Neural cell (in vitro differentiated cells): Measurements from ENCODE around the gene BCAR3. TPM values are rescaled to one million over a fixed set of nuclear protein-coding genes. Genes with fewer than 3 reads are reported as not detected.

Experiments
- H2AFZ ChIP-seq: fragments of 200-600, 300-800 bp; sonication (generic), shearing (Covaris generic); 2 replicates; pipeline ENCODE4 v1.6.0; 2014; ENCODE audit warnings: low read depth, mild to moderate bottlenecking, antibody characterized with exemption, low read length, moderate library complexity
- H3F3A ChIP-seq: fragments of 200-600 bp; shearing (Covaris generic); 2 replicates; pipeline ENCODE4 v1.6.1; 2016; ENCODE audit warnings: mild to moderate bottlenecking, moderate library complexity, mixed read lengths, antibody characterized with exemption, low read length; ENCODE audit not compliant: insufficient read depth, poor library complexity, severe bottlenecking
- H3K27ac ChIP-seq: fragments of 200-600, 300-800 bp; sonication (generic), shearing (Covaris generic); 2 replicates; pipeline ENCODE4 v1.5.1; 2014; ENCODE audit warnings: mild to moderate bottlenecking, low read length, moderate library complexity
- H3K27me3 ChIP-seq: fragments of 300-800, 200-600 bp; sonication (generic), shearing (Covaris generic); 2 replicates; pipeline ENCODE4 v1.6.0; 2014; ENCODE audit warnings: mild to moderate bottlenecking, low read depth, low read length, moderate library complexity; ENCODE audit not compliant: insufficient read depth
- H3K36me3 ChIP-seq: fragments of 300-800, 200-600 bp; sonication (generic), shearing (Covaris generic); 2 replicates; pipeline ENCODE4 v1.5.1; 2014; ENCODE audit warnings: mild to moderate bottlenecking, antibody characterized with exemption, low read length, moderate library complexity; ENCODE audit not compliant: insufficient read depth
- H3K4me2 ChIP-seq: fragments of 300-800, 200-600 bp; sonication (generic), shearing (Covaris generic); 2 replicates; pipeline ENCODE4 v1.6.0; 2014; ENCODE audit warnings: mild to moderate bottlenecking, low read length
- H3K4me3 ChIP-seq: fragments of 300-800, 200-600 bp; sonication (generic), shearing (Covaris generic); 2 replicates; pipeline ENCODE4 v1.5.1; 2014; ENCODE audit warnings: mild to moderate bottlenecking, low read length, moderate library complexity
- H3K79me2 ChIP-seq: fragments of 200-600 bp; shearing (Covaris generic); replicated peaks from 2 replicates; pipeline ENCODE4 v1.6.0; 2014; ENCODE audit warnings: mild to moderate bottlenecking, low read length, moderate library complexity; ENCODE audit not compliant: insufficient read depth
- H3K9ac ChIP-seq: fragments of 300-800, 200-600 bp; sonication (generic), shearing (Covaris generic); 2 replicates; pipeline ENCODE4 v1.6.1; 2016; ENCODE audit warnings: mild to moderate bottlenecking, low read length, mixed read lengths
- H3K9me2 ChIP-seq: fragments of 200-600 bp; shearing (Covaris generic); 2 replicates; pipeline ENCODE4 v1.6.1; 2016; ENCODE audit warnings: mild to moderate bottlenecking, low read length, mixed read lengths; ENCODE audit not compliant: insufficient read depth
- H3K9me3 ChIP-seq: fragments of 200-600, 300-800 bp; sonication (generic), shearing (Covaris generic); 2 replicates; pipeline ENCODE4 v1.6.1; 2016; ENCODE audit warnings: mild to moderate bottlenecking, mixed run types, low read length, moderate library complexity, mixed read lengths
- H4K20me1 ChIP-seq: fragments of 200-600 bp; shearing (Covaris generic); 2 replicates; pipeline ENCODE4 v1.6.1; 2016; ENCODE audit warnings: mild to moderate bottlenecking, mixed run types; ENCODE audit not compliant: insufficient read depth
- EP300 ChIP-seq: fragments of 450-650 bp; conservative IDR thresholded peaks from 2 replicates; pipeline ENCODE4 v1.6.1; 2014; ENCODE audit warnings: antibody characterized with exemption, mild to moderate bottlenecking, moderate library complexity; ENCODE audit not compliant: poor library complexity, severe bottlenecking
- EZH2 ChIP-seq: fragments of 200-600, 300-800 bp; shearing (Covaris generic), sonication (generic); IDR thresholded peaks from 2 replicates; pipeline ENCODE4 v1.6.1; 2014; ENCODE audit warnings: antibody characterized with exemption, low read length, borderline replicate concordance, mild to moderate bottlenecking; ENCODE audit not compliant: insufficient read depth, poor library complexity, severe bottlenecking
- MXI1 ChIP-seq: fragments of 450-650 bp; conservative IDR thresholded peaks from 2 replicates; pipeline ENCODE4 v1.6.1; 2014; ENCODE audit warnings: antibody characterized with exemption, mild to moderate bottlenecking; ENCODE audit not compliant: poor library complexity, severe bottlenecking
- POLR2AphosphoS5 ChIP-seq: IDR thresholded peaks from 2 replicates; pipeline ENCODE4 v1.6.1; 2012
- RAD21 ChIP-seq: fragments of 450-650 bp; conservative IDR thresholded peaks from 2 replicates; pipeline ENCODE4 v1.6.1; 2014; ENCODE audit warnings: antibody characterized with exemption, mild to moderate bottlenecking, moderate library complexity
- REST ChIP-seq: IDR thresholded peaks from 2 replicates; pipeline ENCODE4 v1.6.1; 2012; ENCODE audit warnings: borderline replicate concordance
- SMC3 ChIP-seq: fragments of 450-650 bp; conservative IDR thresholded peaks from 2 replicates; pipeline ENCODE4 v1.6.1; 2014; ENCODE audit warnings: antibody characterized with exemption, mild to moderate bottlenecking, moderate library complexity; ENCODE audit not compliant: poor library complexity
- TAF1 ChIP-seq: IDR thresholded peaks from 2 replicates; pipeline ENCODE4 v1.6.1; 2012; ENCODE audit warnings: low read depth
- polyA plus RNA-seq: library from polyadenylated mRNA; depleted of rRNA; stranded (reverse); fragments of >200 nt; gene quantifications from 2 replicates; pipeline ENCODE4 v1.2.3, GENCODE V29; 2014
- TF ChIP-seq, protein P1 (sequence below): fragments of 450-650 bp; IDR thresholded peaks from 2 replicates; pipeline ENCODE4 v1.5.1; 2014; ENCODE audit warnings: antibody characterized with exemption, mild to moderate bottlenecking, moderate library complexity; ENCODE audit not compliant: poor library complexity, severe bottlenecking

Gene BCAR3
- polyA plus RNA-seq, 1 donor from 2014 or later, result 2.5 TPM

- H4K20me1 ChIP-seq, result no peaks in the 10 kb centered on the region
- no peak overlapping the region for H3K4me2 ChIP-seq
- no peaks in the 10 kb centered on the region for H3K9me2 ChIP-seq
- no peaks in the 10 kb centered on the region for H3K9me3 ChIP-seq
- H2AFZ ChIP-seq, result no peak overlapping the region
- H3K4me3 ChIP-seq, result no peak overlapping the region
- no peaks in the 10 kb centered on the region for H3K27me3 ChIP-seq
- H3K79me2 ChIP-seq, result no peaks in the 10 kb centered on the region
- H3K9ac ChIP-seq, result no peak overlapping the region
- no peaks in the 10 kb centered on the region for H3F3A ChIP-seq
- no peaks in the 10 kb centered on the region for H3K36me3 ChIP-seq
- no peak overlapping the region for H3K27ac ChIP-seq
- TF ChIP-seq POLR2AphosphoS5 (no peak), REST (no peak), EP300 (no peak), MXI1 (no peak), TAF1 (no peak), EZH2 (no peak), SMC3 (no peak), RAD21 (no peak)
- TF ChIP-seq, protein P1, sequence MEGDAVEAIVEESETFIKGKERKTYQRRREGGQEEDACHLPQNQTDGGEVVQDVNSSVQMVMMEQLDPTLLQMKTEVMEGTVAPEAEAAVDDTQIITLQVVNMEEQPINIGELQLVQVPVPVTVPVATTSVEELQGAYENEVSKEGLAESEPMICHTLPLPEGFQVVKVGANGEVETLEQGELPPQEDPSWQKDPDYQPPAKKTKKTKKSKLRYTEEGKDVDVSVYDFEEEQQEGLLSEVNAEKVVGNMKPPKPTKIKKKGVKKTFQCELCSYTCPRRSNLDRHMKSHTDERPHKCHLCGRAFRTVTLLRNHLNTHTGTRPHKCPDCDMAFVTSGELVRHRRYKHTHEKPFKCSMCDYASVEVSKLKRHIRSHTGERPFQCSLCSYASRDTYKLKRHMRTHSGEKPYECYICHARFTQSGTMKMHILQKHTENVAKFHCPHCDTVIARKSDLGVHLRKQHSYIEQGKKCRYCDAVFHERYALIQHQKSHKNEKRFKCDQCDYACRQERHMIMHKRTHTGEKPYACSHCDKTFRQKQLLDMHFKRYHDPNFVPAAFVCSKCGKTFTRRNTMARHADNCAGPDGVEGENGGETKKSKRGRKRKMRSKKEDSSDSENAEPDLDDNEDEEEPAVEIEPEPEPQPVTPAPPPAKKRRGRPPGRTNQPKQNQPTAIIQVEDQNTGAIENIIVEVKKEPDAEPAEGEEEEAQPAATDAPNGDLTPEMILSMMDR, result no peak
Measured at GRCh38 chr1:93690341-93690740, 8.7 kb upstream of the BCAR3 start.

DNA sequence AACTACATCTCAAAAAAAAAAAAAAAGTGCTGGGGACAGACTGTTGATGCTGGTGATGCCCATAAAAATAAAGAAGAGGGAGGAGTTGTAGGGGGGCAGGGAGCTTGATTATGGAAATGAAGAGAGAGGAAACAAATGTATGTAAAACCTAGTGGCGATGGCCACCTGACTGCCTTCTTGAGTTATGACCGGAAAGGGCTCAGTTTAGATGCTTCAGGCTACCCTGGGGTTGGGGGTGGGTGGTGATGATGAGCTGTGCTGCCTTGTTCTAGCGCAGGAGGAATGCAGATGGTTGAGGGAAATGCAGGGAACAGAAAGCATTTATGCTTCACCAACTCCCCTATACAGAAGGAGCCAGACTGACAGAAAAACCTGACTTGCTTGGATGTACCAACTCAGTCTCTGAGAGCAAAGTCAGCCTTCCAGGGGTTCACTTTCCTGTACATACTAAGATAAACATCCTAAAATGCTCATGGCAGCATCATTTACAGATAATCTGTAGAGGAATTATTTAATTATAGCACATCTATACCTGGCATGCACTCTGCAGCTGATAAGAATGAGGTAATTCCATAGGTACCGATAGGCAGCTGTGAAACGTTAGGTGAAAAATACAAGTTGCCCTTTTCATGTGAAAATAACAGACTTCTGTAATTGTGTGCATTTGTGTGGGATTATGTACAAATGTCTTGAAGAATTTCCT, 8.0 kb upstream of the BCAR3 start:
- H3K9me3 ChIP-seq, result no peaks in the 10 kb centered on the region
- H3K4me3 ChIP-seq, result no peak overlapping the region
- no peaks in the 10 kb centered on the region for H3K79me2 ChIP-seq
- no peaks in the 10 kb centered on the region for H3K9me2 ChIP-seq
- no peaks in the 10 kb centered on the region for H3F3A ChIP-seq
- no peak overlapping the region for H3K4me2 ChIP-seq
- no peak overlapping the region for H3K27ac ChIP-seq
- no peak overlapping the region for H2AFZ ChIP-seq
- no peaks in the 10 kb centered on the region for H3K36me3 ChIP-seq
- H3K27me3 ChIP-seq, result no peaks in the 10 kb centered on the region
- TF ChIP-seq EP300, result no peak
- TF ChIP-seq TAF1, result no peak
- TF ChIP-seq, protein P1, result no peak
- TF ChIP-seq POLR2AphosphoS5, result no peak
- H3K9ac ChIP-seq, result no peak overlapping the region
- H4K20me1 ChIP-seq, result no peaks in the 10 kb centered on the region
